Gastrocnemius medialis (tissue), 4 donors: ENCODE measurements around the gene MARK3.

Source experiments
- POLR2A ChIP-seq, 2 donors: fragments of 450-650 bp; IDR thresholded peaks; one replicate each; pipeline ENCODE4 v1.6.1; 2017; ENCODE audit warnings: antibody characterized with exemption in 2 of 2, mild to moderate bottlenecking in 2 of 2, moderate library complexity in 2 of 2
- TF ChIP-seq, protein P1 (sequence below), 5 experiments: fragments of 450-650 bp in 3 of 5; fragments of 200-600 bp in 2 of 5; sonication (generic) in 2 of 5; IDR thresholded peaks in 4 of 5; conservative IDR thresholded peaks in 1 of 5; 1 replicate in 4 of 5; 2 replicates in 1 of 5; pipeline ENCODE4 v1.5.1; 2016 to 2019; ENCODE audit warnings: antibody characterized with exemption in 5 of 5, mild to moderate bottlenecking in 3 of 5, moderate library complexity in 3 of 5

DNA sequence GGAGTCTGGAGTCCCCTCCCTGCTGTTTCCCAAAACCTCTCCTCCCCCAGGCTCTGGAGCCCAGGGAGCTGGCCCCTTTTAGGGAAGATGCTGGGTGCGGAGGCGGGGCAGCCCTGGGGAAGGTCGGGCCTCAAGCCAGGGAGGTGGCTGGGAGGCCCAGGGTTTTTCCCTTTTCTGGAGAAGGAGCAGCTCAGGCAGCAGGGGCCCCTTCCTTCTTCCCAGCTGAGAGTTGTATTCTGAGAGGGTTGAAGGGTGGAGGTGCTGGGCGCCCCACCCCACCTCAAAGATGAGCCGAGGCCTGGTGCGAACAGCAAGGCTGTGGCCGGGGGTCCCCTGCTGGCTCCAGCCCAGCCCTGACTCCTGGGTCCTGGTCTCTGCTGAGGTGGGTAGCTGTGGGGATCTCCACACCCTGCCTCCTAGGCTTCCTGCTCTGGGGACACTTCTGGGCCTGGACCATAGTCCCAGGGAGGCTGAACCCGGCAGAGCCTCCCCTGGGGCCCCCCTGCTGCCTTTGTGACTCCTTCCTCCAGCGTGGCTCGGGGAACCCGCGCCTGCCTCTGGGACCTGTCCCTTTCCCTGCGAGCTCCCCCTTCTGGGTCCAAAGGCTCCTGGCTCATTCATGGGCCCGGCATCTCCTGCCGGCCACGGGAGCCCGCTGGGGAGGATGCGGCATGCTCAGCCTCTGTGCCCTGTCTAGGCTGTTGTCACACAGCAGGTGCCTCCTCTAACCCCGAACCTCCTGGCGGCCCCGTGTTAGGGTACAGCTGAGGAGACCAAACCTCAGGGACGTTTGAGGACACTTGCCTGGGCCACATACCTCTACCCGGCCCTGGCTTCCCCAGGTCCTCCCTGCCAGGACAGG is 148.2 kb downstream of the MARK3 start:
- TF ChIP-seq, protein P1, sequence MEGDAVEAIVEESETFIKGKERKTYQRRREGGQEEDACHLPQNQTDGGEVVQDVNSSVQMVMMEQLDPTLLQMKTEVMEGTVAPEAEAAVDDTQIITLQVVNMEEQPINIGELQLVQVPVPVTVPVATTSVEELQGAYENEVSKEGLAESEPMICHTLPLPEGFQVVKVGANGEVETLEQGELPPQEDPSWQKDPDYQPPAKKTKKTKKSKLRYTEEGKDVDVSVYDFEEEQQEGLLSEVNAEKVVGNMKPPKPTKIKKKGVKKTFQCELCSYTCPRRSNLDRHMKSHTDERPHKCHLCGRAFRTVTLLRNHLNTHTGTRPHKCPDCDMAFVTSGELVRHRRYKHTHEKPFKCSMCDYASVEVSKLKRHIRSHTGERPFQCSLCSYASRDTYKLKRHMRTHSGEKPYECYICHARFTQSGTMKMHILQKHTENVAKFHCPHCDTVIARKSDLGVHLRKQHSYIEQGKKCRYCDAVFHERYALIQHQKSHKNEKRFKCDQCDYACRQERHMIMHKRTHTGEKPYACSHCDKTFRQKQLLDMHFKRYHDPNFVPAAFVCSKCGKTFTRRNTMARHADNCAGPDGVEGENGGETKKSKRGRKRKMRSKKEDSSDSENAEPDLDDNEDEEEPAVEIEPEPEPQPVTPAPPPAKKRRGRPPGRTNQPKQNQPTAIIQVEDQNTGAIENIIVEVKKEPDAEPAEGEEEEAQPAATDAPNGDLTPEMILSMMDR (IDR thresholded peaks at IDR 0.05 in 4 of 5, conservative IDR thresholded peaks at IDR 0.05 in 1 of 5), result no peak
- TF ChIP-seq POLR2A (IDR thresholded peaks at IDR 0.05), result no peak
